HG03469 (cell line): Measurements from ENCODE around the gene KCNH8.

ENCODE experiments used
- ATAC-seq: cut with Tn5 transposase; IDR thresholded peaks from one replicate; pipeline ENCODE4 v1.9.1; 2021; ENCODE audit warnings: mild to moderate bottlenecking, moderate library complexity, moderate number of reproducible peaks; ENCODE audit not compliant: unreplicated experiment

KCNH8 gene

GRCh38 chr3:19248143-19248542 is 99.8 kb downstream of the KCNH8 start:
- ATAC-seq: peak; percentile 60

GRCh38 chr3:19248767-19249166 is 100.5 kb downstream of the KCNH8 start:
- ATAC-seq: no peak

GRCh38 chr3:19250959-19251610 is 102.8 kb downstream of the KCNH8 start:
- no peak for ATAC-seq

- ATAC-seq: no peak
These were observed 105.9 kb downstream of the KCNH8 start for GRCh38 chr3:19254189-19254588.

GRCh38 chr3:19254784-19255338 is 106.6 kb downstream of the KCNH8 start:
- no peak for ATAC-seq

GRCh38 chr3:19256313-19256712 is 108.0 kb downstream of the KCNH8 start:
- no peak for ATAC-seq

- no peak for ATAC-seq
These were observed 115.3 kb downstream of the KCNH8 start for GRCh38 chr3:19263606-19264005.

- no peak for ATAC-seq
These were observed 116.1 kb downstream of the KCNH8 start for GRCh38 chr3:19264424-19264823.

GRCh38 chr3:19267040-19267439 is 118.7 kb downstream of the KCNH8 start:
- ATAC-seq: no peak

GRCh38 chr3:19270481-19270880 is 122.2 kb downstream of the KCNH8 start:
- ATAC-seq: no peak

- ATAC-seq: peak; percentile 50
These were observed 124.0 kb downstream of the KCNH8 start for GRCh38 chr3:19272296-19272695.

GRCh38 chr3:19273091-19273490 is 124.8 kb downstream of the KCNH8 start:
- no peak for ATAC-seq

GRCh38 chr3:19274576-19274975 is 126.3 kb downstream of the KCNH8 start:
- ATAC-seq: no peak

- ATAC-seq: no peak
These were observed 136.7 kb downstream of the KCNH8 start for GRCh38 chr3:19284974-19285373.

- ATAC-seq: no peak
These were observed 145.0 kb downstream of the KCNH8 start for GRCh38 chr3:19293295-19293694.

- no peak for ATAC-seq
These were observed 146.9 kb downstream of the KCNH8 start for GRCh38 chr3:19295208-19295607.

GRCh38 chr3:19331931-19332330 is 183.6 kb downstream of the KCNH8 start:
- no peak for ATAC-seq

GRCh38 chr3:19334120-19334519 is 185.8 kb downstream of the KCNH8 start:
- ATAC-seq: no peak

GRCh38 chr3:19338769-19339168 is 190.5 kb downstream of the KCNH8 start:
- no peak for ATAC-seq

- ATAC-seq: no peak
These were observed 194.1 kb downstream of the KCNH8 start for GRCh38 chr3:19342389-19342788.

GRCh38 chr3:19346759-19347158 is 198.4 kb downstream of the KCNH8 start:
- no peak for ATAC-seq

- ATAC-seq: no peak
These were observed 199.4 kb downstream of the KCNH8 start for GRCh38 chr3:19347671-19348070.

GRCh38 chr3:19348500-19348899 is 200.2 kb downstream of the KCNH8 start:
- no peak for ATAC-seq
